Vagina (tissue), 2 donors: ENCODE results near the gene GAL3ST1. TPM values are rescaled to one million over a fixed set of nuclear protein-coding genes. Genes with fewer than 3 reads are reported as not detected.

Experiments used
- DNase-seq, 2 donors: peaks; one replicate each; pipeline ENCODE4 v3.0.0-alpha.2; 2017; ENCODE audit errors: extremely low spot score in 2 of 2
- H3K27ac ChIP-seq: fragments of 200-600 bp; sonication (generic); one replicate; pipeline ENCODE4 v1.5.1; 2019
- H3K27me3 ChIP-seq: fragments of 200-600 bp; sonication (generic); one replicate; pipeline ENCODE4 v1.5.1; 2019
- H3K36me3 ChIP-seq, 2 donors: fragments of 200-600 bp; sonication (generic); one replicate each; pipeline ENCODE4 v1.5.1; 2017 to 2019
- H3K4me1 ChIP-seq: fragments of 200-600 bp; sonication (generic); one replicate; pipeline ENCODE4 v1.5.1; 2019
- H3K4me3 ChIP-seq, 2 donors: fragments of 200-600 bp; sonication (generic); 1 replicate in 1 of 2; 2 replicates in 1 of 2; pipeline ENCODE4 v1.5.1; 2016 to 2019
- H3K9me3 ChIP-seq: fragments of 200-600 bp; sonication (generic); one replicate; pipeline ENCODE4 v1.5.1; 2019
- CTCF ChIP-seq, 3 experiments: fragments of 450-650 bp in 2 of 3; fragments of 200-600 bp in 1 of 3; sonication (generic) in 1 of 3; IDR thresholded peaks; one replicate each; pipeline ENCODE4 v1.5.1; 2017 to 2019; ENCODE audit warnings: antibody characterized with exemption in 3 of 3, mild to moderate bottlenecking in 2 of 3, moderate library complexity in 2 of 3
- POLR2A ChIP-seq, 2 donors: fragments of 450-650 bp; IDR thresholded peaks; one replicate each; pipeline ENCODE4 v1.6.1; 2017; ENCODE audit warnings: antibody characterized with exemption in 2 of 2, mild to moderate bottlenecking in 2 of 2, moderate library complexity in 2 of 2
- POLR2AphosphoS5 ChIP-seq, 2 donors: sonication (generic); formaldehyde crosslinking; IDR thresholded peaks; one replicate each; pipeline ENCODE4 v1.9.0; 2017; ENCODE audit warnings: antibody characterized with exemption in 2 of 2, mild to moderate bottlenecking in 2 of 2, low read depth in 1 of 2; ENCODE audit not compliant: insufficient read depth in 1 of 2
- intact Hi-C: fragments of 100-400 bp; cut with DNase I; formaldehyde crosslinking; loops from one replicate; pipeline ENCODE4 v1.15.1; 2023
- total RNA-seq: library from RNA; depleted of rRNA; stranded (reverse); fragments of >200 nt; gene quantifications from one replicate; pipeline ENCODE4 v1.2.3, GENCODE V29; 2016

GAL3ST1 gene
- total RNA-seq, 1 donor from 2014 or later, result not detected

- DNase-seq, result no peak
- intact Hi-C loops, result no loop called here
- Histone ChIP-seq H3K27me3 (no peaks in the 10 kb centered on the region), H3K27ac (no peak overlapping the region), H3K4me3 (no peak overlapping the region), H3K36me3 (no peaks in the 10 kb centered on the region), H3K9me3 (no peaks in the 10 kb centered on the region), H3K4me1 (no peaks in the 10 kb centered on the region)
- TF ChIP-seq POLR2A (IDR thresholded peaks at IDR 0.05) (no peak), POLR2AphosphoS5 (IDR thresholded peaks at IDR 0.05; ENCODE audit: insufficient read depth in 1 of 2, low read depth in 1 of 2) (no peak), CTCF (IDR thresholded peaks at IDR 0.05) (no peak)
These were observed 63.4 kb downstream of the GAL3ST1 start for GRCh38 chr22:30511109-30511508.

GRCh38 chr22:30508216-30508615 lies 66.2 kb downstream of the GAL3ST1 start:
- Histone ChIP-seq H3K27me3 (no peaks in the 10 kb centered on the region), H3K27ac (no peak overlapping the region), H3K4me3 (no peak overlapping the region), H3K36me3 (no peaks in the 10 kb centered on the region), H3K4me1 (peaks cover 6% of the 10 kb centered on the region), H3K9me3 (no peaks in the 10 kb centered on the region)
- intact Hi-C loops, result no loop called here
- TF ChIP-seq POLR2AphosphoS5 (IDR thresholded peaks at IDR 0.05; ENCODE audit: insufficient read depth in 1 of 2, low read depth in 1 of 2) (no peak), POLR2A (IDR thresholded peaks at IDR 0.05) (no peak), CTCF (IDR thresholded peaks at IDR 0.05) (no peak)
- no peak for DNase-seq

GRCh38 chr22:30507670-30508069 lies 66.8 kb downstream of the GAL3ST1 start:
- TF ChIP-seq POLR2AphosphoS5 (IDR thresholded peaks at IDR 0.05; ENCODE audit: insufficient read depth in 1 of 2, low read depth in 1 of 2) (no peak), POLR2A (IDR thresholded peaks at IDR 0.05) (no peak), CTCF (IDR thresholded peaks at IDR 0.05) (no peak)
- no peaks in the 10 kb centered on the region for H3K9me3 ChIP-seq
- no peak overlapping the region for H3K4me3 ChIP-seq
- H3K27ac ChIP-seq, result no peak overlapping the region
- no peaks in the 10 kb centered on the region for H3K27me3 ChIP-seq
- no peaks in the 10 kb centered on the region for H3K36me3 ChIP-seq
- H3K4me1 ChIP-seq, result peaks cover 6% of the 10 kb centered on the region
- no peak for DNase-seq
- intact Hi-C loops, result no loop called here

- no peak for TF ChIP-seq CTCF (IDR thresholded peaks at IDR 0.05)
- TF ChIP-seq POLR2AphosphoS5 (IDR thresholded peaks at IDR 0.05; ENCODE audit: insufficient read depth in 1 of 2, low read depth in 1 of 2), result no peak
- no peak for TF ChIP-seq POLR2A (IDR thresholded peaks at IDR 0.05)
- Histone ChIP-seq H3K27me3 (no peaks in the 10 kb centered on the region), H3K36me3 (no peaks in the 10 kb centered on the region), H3K4me3 (no peak overlapping the region), H3K4me1 (peaks cover 6% of the 10 kb centered on the region), H3K9me3 (no peaks in the 10 kb centered on the region), H3K27ac (no peak overlapping the region)
- intact Hi-C loops, result no loop called here
- no peak for DNase-seq
These were observed 67.9 kb downstream of the GAL3ST1 start for GRCh38 chr22:30506507-30506968.

Other genes starting within 250 kb of the GAL3ST1 start
- 51.3 TPM for gene TBC1D10A, start 247.7 kb downstream of the GAL3ST1 start, total RNA-seq
- 78.3 TPM for gene SF3A1, start 217.8 kb downstream of the GAL3ST1 start, total RNA-seq
- gene CCDC157, start 217.7 kb downstream of the GAL3ST1 start, total RNA-seq, result 4.2 TPM
- gene RNF215, start 187.3 kb downstream of the GAL3ST1 start, total RNA-seq, result 17.4 TPM
- 20.6 TPM for gene SEC14L2, start 177.6 kb downstream of the GAL3ST1 start, total RNA-seq
- 21.1 TPM for gene MTFP1, start 148.9 kb downstream of the GAL3ST1 start, total RNA-seq
- gene SEC14L3, start 102.6 kb downstream of the GAL3ST1 start, total RNA-seq, result not detected
- gene SEC14L4, start 69.0 kb downstream of the GAL3ST1 start, total RNA-seq, result not detected
- not detected for gene SEC14L6, start 27.9 kb downstream of the GAL3ST1 start, total RNA-seq
- gene PES1, start 17.2 kb upstream of the GAL3ST1 start, total RNA-seq, result 75.6 TPM
- 20.4 TPM for gene TCN2, start 32.5 kb upstream of the GAL3ST1 start, total RNA-seq
- gene SLC35E4, start 61.1 kb upstream of the GAL3ST1 start, total RNA-seq, result 6.4 TPM
- gene DUSP18, start 93.2 kb upstream of the GAL3ST1 start, total RNA-seq, result 7.4 TPM
- gene OSBP2, start 120.2 kb upstream of the GAL3ST1 start, total RNA-seq, result 3.7 TPM